DMS153 treated with DMSO at 0.1 percent for 48 hours (cell line): Measurements from ENCODE around the gene HMSD.
A peak's percentile ranks its signal among the peaks of the same experiment; 100 is the strongest.
"Not testable (repeated sequence)": the region's sequence is repeated elsewhere in the genome, so short reads cannot be mapped to it uniquely, and the experiment has no call there.

Experiments
- DNase-seq: peaks from one replicate; lab custom pipeline; 2025; ENCODE audit not compliant: unreplicated experiment; lab: John Stamatoyannopoulos, UW

Gene HMSD

GRCh38 chr18:63949068-63949737 lies at the start of gene HMSD:
TSS of gene HMSD (plus strand) at chr18:63949301. CDS start at chr18:63953456, 4,155 bp downstream.
- DNase-seq, result peak; percentile 91

GRCh38 chr18:63903851-63904570 lies 45.1 kb upstream of the HMSD start:
- DNase-seq, result no peak

GRCh38 chr18:63904694-63905093 lies 44.4 kb upstream of the HMSD start:
- no peak for DNase-seq

- DNase-seq, result no peak
Measured at GRCh38 chr18:63905361-63905760, 43.7 kb upstream of the HMSD start.

GRCh38 chr18:63906056-63906455 lies 43.0 kb upstream of the HMSD start:
- DNase-seq, result no peak

GRCh38 chr18:63907664-63908063 lies 41.4 kb upstream of the HMSD start, which contains the start of gene SERPINB10:
TSS of gene SERPINB10 (plus strand) at chr18:63907958. CDS start at chr18:63915511, 7,553 bp downstream.
- no peak for DNase-seq

- DNase-seq, result no peak
Measured at GRCh38 chr18:63908858-63909257, 40.2 kb upstream of the HMSD start.

GRCh38 chr18:63909870-63910269 lies 39.2 kb upstream of the HMSD start:
- DNase-seq, result no peak

GRCh38 chr18:63917817-63918216 lies 31.3 kb upstream of the HMSD start:
- DNase-seq, result no peak

GRCh38 chr18:63922049-63922448 lies 27.1 kb upstream of the HMSD start:
- no peak for DNase-seq

GRCh38 chr18:63924551-63924950 lies 24.6 kb upstream of the HMSD start:
- DNase-seq, result no peak

- no peak for DNase-seq
Measured at GRCh38 chr18:63928331-63928730, 20.8 kb upstream of the HMSD start.

GRCh38 chr18:63929369-63929768 lies 19.7 kb upstream of the HMSD start:
- not testable (repeated sequence) for DNase-seq

- DNase-seq, result no peak
Measured at GRCh38 chr18:63930773-63931354, 18.2 kb upstream of the HMSD start.

- DNase-seq, result peak; percentile 86
Measured at GRCh38 chr18:63936156-63936931, 12.8 kb upstream of the HMSD start.

- no peak for DNase-seq
Measured at GRCh38 chr18:63936932-63937393, 12.1 kb upstream of the HMSD start.

GRCh38 chr18:63940008-63940407 lies 9.1 kb upstream of the HMSD start:
- DNase-seq, result no peak

- not testable (repeated sequence) for DNase-seq
Measured at GRCh38 chr18:63940543-63941050, 8.5 kb upstream of the HMSD start.

GRCh38 chr18:63947051-63947790 lies 1.9 kb upstream of the HMSD start:
- DNase-seq, result no peak

GRCh38 chr18:63951302-63951705 lies 2.2 kb downstream of the HMSD start:
- DNase-seq, result no peak
